Vagina (tissue), 2 donors: ENCODE data around the gene RNASET2. TPM values are rescaled to one million over a fixed set of nuclear protein-coding genes. Genes with fewer than 3 reads are reported as not detected.

Experiments used
- DNase-seq, 2 donors: peaks; one replicate each; pipeline ENCODE4 v3.0.0-alpha.2; 2017; ENCODE audit errors: extremely low spot score in 2 of 2
- H3K27ac ChIP-seq: fragments of 200-600 bp; sonication (generic); one replicate; pipeline ENCODE4 v1.5.1; 2019
- H3K27me3 ChIP-seq: fragments of 200-600 bp; sonication (generic); one replicate; pipeline ENCODE4 v1.5.1; 2019
- H3K36me3 ChIP-seq, 2 donors: fragments of 200-600 bp; sonication (generic); one replicate each; pipeline ENCODE4 v1.5.1; 2017 to 2019
- H3K4me1 ChIP-seq: fragments of 200-600 bp; sonication (generic); one replicate; pipeline ENCODE4 v1.5.1; 2019
- H3K4me3 ChIP-seq, 2 donors: fragments of 200-600 bp; sonication (generic); 1 replicate in 1 of 2; 2 replicates in 1 of 2; pipeline ENCODE4 v1.5.1; 2016 to 2019
- H3K9me3 ChIP-seq: fragments of 200-600 bp; sonication (generic); one replicate; pipeline ENCODE4 v1.5.1; 2019
- CTCF ChIP-seq, 3 experiments: fragments of 450-650 bp in 2 of 3; fragments of 200-600 bp in 1 of 3; sonication (generic) in 1 of 3; IDR thresholded peaks; one replicate each; pipeline ENCODE4 v1.5.1; 2017 to 2019; ENCODE audit warnings: antibody characterized with exemption in 3 of 3, mild to moderate bottlenecking in 2 of 3, moderate library complexity in 2 of 3
- POLR2A ChIP-seq, 2 donors: fragments of 450-650 bp; IDR thresholded peaks; one replicate each; pipeline ENCODE4 v1.6.1; 2017; ENCODE audit warnings: antibody characterized with exemption in 2 of 2, mild to moderate bottlenecking in 2 of 2, moderate library complexity in 2 of 2
- POLR2AphosphoS5 ChIP-seq, 2 donors: sonication (generic); formaldehyde crosslinking; IDR thresholded peaks; one replicate each; pipeline ENCODE4 v1.9.0; 2017; ENCODE audit warnings: antibody characterized with exemption in 2 of 2, mild to moderate bottlenecking in 2 of 2, low read depth in 1 of 2; ENCODE audit not compliant: insufficient read depth in 1 of 2
- intact Hi-C: fragments of 100-400 bp; cut with DNase I; formaldehyde crosslinking; loops from one replicate; pipeline ENCODE4 v1.15.1; 2023
- total RNA-seq: library from RNA; depleted of rRNA; stranded (reverse); fragments of >200 nt; gene quantifications from one replicate; pipeline ENCODE4 v1.2.3, GENCODE V29; 2016

Gene RNASET2
- total RNA-seq, 1 donor from 2014 or later = 31.4 TPM

- H3K4me3 ChIP-seq = no peak overlapping the region
- no peak for DNase-seq
- H3K27ac ChIP-seq = no peak overlapping the region
- H3K27me3 ChIP-seq = no peaks in the 10 kb centered on the region
- no peaks in the 10 kb centered on the region for H3K9me3 ChIP-seq
- TF ChIP-seq CTCF (IDR thresholded peaks at IDR 0.05) = no peak
- H3K36me3 ChIP-seq = no peaks in the 10 kb centered on the region
- intact Hi-C loops = no loop called here
- no peaks in the 10 kb centered on the region for H3K4me1 ChIP-seq
Observed at GRCh38 chr6:166980738-166981137, 24.4 kb upstream of the RNASET2 start.

GRCh38 chr6:166977621-166978525 lies 21.5 kb upstream of the RNASET2 start:
- no peaks in the 10 kb centered on the region for H3K9me3 ChIP-seq
- no peak for DNase-seq
- intact Hi-C loops = no loop called here
- no peaks in the 10 kb centered on the region for H3K36me3 ChIP-seq
- no peaks in the 10 kb centered on the region for H3K27me3 ChIP-seq
- TF ChIP-seq POLR2A (IDR thresholded peaks at IDR 0.05) (no peak), CTCF (IDR thresholded peaks at IDR 0.05) (no peak), POLR2AphosphoS5 (IDR thresholded peaks at IDR 0.05; ENCODE audit: insufficient read depth in 1 of 2, low read depth in 1 of 2) (no peak)
- H3K4me3 ChIP-seq = no peak overlapping the region
- no peak overlapping the region for H3K27ac ChIP-seq
- no peaks in the 10 kb centered on the region for H3K4me1 ChIP-seq

- H3K27ac ChIP-seq = no peak overlapping the region
- no peak for DNase-seq
- no peaks in the 10 kb centered on the region for H3K36me3 ChIP-seq
- intact Hi-C loops = no loop called here
- H3K4me1 ChIP-seq = no peaks in the 10 kb centered on the region
- TF ChIP-seq POLR2A (IDR thresholded peaks at IDR 0.05) (no peak), CTCF (IDR thresholded peaks at IDR 0.05) (no peak), POLR2AphosphoS5 (IDR thresholded peaks at IDR 0.05; ENCODE audit: insufficient read depth in 1 of 2, low read depth in 1 of 2) (no peak)
- H3K4me3 ChIP-seq = no peak overlapping the region
- H3K9me3 ChIP-seq = no peaks in the 10 kb centered on the region
- H3K27me3 ChIP-seq = no peaks in the 10 kb centered on the region
Observed at GRCh38 chr6:166976636-166977035, 20.3 kb upstream of the RNASET2 start.

- no peak for DNase-seq
- H3K4me3 ChIP-seq = no peak overlapping the region
- H3K36me3 ChIP-seq = no peaks in the 10 kb centered on the region
- TF ChIP-seq POLR2A (IDR thresholded peaks at IDR 0.05) (no peak), POLR2AphosphoS5 (IDR thresholded peaks at IDR 0.05; ENCODE audit: insufficient read depth in 1 of 2, low read depth in 1 of 2) (no peak), CTCF (IDR thresholded peaks at IDR 0.05) (no peak)
- no peaks in the 10 kb centered on the region for H3K4me1 ChIP-seq
- H3K27me3 ChIP-seq = no peaks in the 10 kb centered on the region
- intact Hi-C loops = no loop called here
- H3K27ac ChIP-seq = no peak overlapping the region
- no peaks in the 10 kb centered on the region for H3K9me3 ChIP-seq
Observed at GRCh38 chr6:166972101-166972500, 15.8 kb upstream of the RNASET2 start.

GRCh38 chr6:166971271-166971670 lies 14.9 kb upstream of the RNASET2 start:
- H3K27ac ChIP-seq = no peak overlapping the region
- no peaks in the 10 kb centered on the region for H3K4me1 ChIP-seq
- H3K4me3 ChIP-seq = no peak overlapping the region
- H3K36me3 ChIP-seq = no peaks in the 10 kb centered on the region
- no peaks in the 10 kb centered on the region for H3K27me3 ChIP-seq
- H3K9me3 ChIP-seq = no peaks in the 10 kb centered on the region
- no peak for DNase-seq
- intact Hi-C loops = no loop called here
- TF ChIP-seq POLR2A (IDR thresholded peaks at IDR 0.05) (no peak), POLR2AphosphoS5 (IDR thresholded peaks at IDR 0.05; ENCODE audit: insufficient read depth in 1 of 2, low read depth in 1 of 2) (peak in 1 of 2 donors; percentile 18)
